ENCODE results near the gene TMEM63A.

Gene TMEM63A

GRCh38 chr1:225908773-225909172, 26.6 kb upstream of the TMEM63A start:
- FAIRE-seq (no peak), DNase-seq (ENCODE audit: insufficient read length, low spot score) (no peak)
- no peak for TF ChIP-seq CTCF (IDR thresholded peaks at IDR 0.05; ENCODE audit: insufficient read depth, missing control alignments)

DNA sequence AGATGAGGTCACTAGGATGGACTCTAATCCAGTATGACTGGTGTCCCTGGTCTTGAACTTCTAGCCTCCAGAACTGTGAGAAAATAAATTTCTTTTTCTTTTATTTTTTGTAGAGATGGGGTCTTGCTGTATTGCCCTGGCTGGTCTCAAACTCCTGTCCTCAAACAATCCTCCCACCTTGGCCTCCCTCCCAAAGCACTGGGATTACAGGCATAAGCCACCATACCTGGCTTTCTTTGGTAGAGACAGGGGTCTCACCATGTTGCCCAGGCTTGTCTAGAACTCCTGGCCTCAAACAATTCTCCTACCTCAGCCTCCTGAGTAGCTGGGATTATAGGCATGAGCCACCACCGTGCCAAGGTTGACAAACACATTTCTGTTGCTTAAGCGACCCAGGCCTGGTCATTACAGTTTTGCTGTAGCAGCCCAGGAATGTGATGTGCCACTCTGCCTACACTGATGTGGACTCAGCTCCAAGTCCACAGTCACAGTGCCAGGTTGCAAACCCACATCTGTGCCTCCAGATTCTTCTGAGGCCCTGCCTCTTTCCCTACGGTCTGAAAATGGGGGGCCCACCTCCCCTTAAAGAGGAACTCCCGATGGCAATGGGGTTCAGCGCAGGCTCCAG, 25.9 kb upstream of the TMEM63A start:
- DNase-seq (ENCODE audit: insufficient read length, low spot score), result no peak
- no peak for TF ChIP-seq CTCF (IDR thresholded peaks at IDR 0.05; ENCODE audit: insufficient read depth, missing control alignments)
- FAIRE-seq, result no peak

- FAIRE-seq, result no peak
- no peak for DNase-seq (ENCODE audit: insufficient read length, low spot score)
- no peak for TF ChIP-seq CTCF (IDR thresholded peaks at IDR 0.05; ENCODE audit: insufficient read depth, missing control alignments)
These were observed 25.2 kb upstream of the TMEM63A start for GRCh38 chr1:225907341-225907740.

DNA sequence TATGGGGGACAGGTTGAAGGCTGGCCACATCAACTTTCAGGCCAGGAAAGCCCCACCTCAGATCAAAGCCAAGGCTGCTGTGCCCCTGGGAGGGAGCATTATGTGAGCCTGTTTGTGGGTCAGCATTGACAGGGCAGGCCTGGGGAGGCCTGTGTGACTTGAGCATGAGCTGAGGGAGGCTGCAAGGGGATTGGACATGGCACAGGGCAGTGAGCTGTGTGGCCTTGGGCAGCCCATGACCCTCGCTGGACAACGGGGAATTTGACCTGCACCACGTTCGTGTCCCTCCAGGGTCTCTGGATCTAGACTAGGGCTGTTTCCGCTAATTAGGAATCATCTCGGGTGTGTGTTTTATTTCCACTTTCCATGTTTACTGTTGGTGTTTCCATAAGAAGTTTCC, 24.3 kb upstream of the TMEM63A start:
- DNase-seq (ENCODE audit: insufficient read length, low spot score) (no peak), FAIRE-seq (no peak)
- no peak for TF ChIP-seq CTCF (IDR thresholded peaks at IDR 0.05; ENCODE audit: insufficient read depth, missing control alignments)

GRCh38 chr1:225903623-225904022, 21.4 kb upstream of the TMEM63A start:
- TF ChIP-seq CTCF (IDR thresholded peaks at IDR 0.05; ENCODE audit: insufficient read depth, missing control alignments), result no peak
- DNase-seq (ENCODE audit: insufficient read length, low spot score) (no peak), FAIRE-seq (no peak)

DNA sequence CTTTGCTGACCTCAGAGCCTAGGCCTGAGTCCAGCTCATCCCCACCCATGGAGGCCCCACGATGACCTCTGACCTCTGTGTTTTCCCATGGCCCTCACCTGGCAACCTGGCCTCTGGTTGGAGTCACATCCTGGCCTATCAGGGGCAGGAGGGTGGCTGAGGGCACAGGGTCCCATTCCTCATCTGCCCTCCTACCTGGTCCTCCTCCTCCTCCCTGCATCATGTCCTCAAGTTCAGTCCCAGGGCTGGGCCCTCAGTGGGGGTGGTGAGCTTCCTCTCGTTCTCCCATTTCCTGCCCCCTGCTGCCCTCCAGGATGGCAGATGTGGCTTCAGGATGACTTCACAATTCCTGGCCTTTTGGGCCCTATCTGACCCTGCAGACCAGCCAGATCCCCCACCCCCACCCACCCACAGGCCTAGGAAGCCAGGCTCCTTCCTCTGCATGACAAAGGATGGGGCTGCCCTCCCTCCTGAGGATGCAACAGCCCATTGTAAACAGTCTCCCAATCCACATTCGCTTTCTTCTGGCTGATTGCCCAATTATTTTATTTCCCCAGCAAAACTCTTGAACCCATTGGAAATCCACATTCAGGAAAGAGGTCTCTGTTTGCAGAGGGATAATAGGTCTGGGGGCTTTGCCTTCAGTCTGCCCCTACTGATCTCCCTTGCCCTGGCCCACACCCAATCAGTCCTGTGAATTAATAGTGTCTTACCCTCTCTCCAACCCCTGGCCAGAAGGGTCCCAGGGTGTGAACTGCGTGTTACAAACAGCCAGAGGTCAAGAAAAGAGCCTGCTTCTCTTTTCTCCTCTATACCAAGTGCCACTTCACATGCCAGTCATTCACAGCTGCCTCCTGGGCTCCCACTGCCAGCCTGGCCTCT, 17.1 kb upstream of the TMEM63A start:
- no peak for TF ChIP-seq CTCF (IDR thresholded peaks at IDR 0.05; ENCODE audit: insufficient read depth, missing control alignments)
- DNase-seq (ENCODE audit: insufficient read length, low spot score) (no peak), FAIRE-seq (no peak)

Data from D721Med (cell line).